HG02840 (cell line): ENCODE data around the gene ECM2.

ENCODE experiments used
- ATAC-seq: cut with Tn5 transposase; IDR thresholded peaks from one replicate; pipeline ENCODE4 v1.9.1; 2021; ENCODE audit warnings: mild to moderate bottlenecking, moderate library complexity, moderate number of reproducible peaks; ENCODE audit not compliant: unreplicated experiment, low FRiP score

Gene ECM2

DNA sequence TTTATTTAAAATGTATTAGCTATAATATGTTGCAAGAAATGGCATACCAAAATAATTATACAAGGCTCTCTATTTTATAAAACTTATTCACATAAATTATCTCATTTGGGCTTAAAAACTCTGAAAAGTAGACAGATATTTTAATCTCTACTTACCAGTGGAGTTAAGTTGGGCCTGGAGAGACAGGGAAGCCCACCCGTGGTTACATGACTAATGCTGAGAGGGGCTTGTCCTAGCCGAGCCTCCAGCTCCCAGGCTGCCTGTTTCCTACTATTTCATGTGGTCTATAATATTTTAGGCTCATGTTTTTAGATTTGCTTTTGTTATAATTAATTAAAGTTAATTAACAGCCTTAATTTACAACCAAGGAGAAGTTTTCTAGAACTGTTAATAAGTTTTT lies 32.6 kb downstream of the ECM2 start:
- no peak for ATAC-seq

DNA sequence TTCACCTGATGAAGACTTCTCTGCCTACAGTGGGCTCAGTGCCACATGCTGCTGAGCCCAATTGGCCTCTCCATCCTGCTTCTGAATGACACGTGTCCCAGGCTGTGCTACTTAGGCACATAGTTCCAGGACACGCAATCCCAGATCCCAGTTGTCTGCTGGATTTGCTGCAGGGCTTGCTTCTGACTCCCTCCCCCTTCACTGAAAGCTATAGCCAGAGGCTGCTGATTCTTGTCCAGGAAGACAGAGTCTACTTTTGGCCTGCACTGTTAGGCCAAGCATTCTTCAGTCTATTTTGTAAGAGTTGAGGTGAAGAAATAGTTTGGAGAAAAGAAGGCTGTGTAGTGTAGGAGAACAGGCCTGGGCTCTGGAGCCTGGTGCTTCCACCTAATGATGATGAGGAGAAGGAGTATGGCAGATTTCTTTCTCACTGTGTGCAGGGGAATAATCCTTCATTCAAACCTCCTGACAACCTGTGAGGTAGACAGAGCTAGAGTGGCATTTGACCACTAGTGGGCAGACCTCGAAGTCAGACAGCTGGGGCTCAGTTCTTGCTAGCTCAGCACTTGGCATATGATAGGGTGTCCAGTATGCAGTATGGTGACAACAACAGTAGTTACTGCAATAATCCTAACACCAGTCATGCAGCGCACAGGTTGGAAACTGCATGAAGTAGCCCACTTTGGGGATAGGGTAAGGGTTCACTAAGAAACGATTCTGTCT lies 34.0 kb downstream of the ECM2 start:
- no peak for ATAC-seq

DNA sequence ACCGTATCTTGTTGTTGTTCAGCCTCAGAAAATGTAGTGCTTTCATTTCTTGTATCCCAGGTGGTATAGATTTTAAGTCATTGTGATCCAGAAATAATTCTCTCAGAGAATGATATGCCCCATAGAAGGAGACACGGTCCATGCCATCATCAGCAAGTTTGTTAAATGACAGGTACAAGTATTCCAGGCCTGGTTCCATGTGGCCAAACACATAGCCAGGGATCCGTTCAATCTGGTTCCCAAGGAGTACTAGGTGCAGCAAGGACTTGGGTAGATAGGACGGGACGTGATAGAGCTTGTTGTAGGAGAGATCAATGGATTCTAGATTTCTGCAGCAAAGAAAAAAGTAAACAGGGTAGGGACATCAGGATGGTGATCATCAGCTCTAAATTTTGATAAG lies 35.1 kb downstream of the ECM2 start:
- ATAC-seq, result no peak

DNA sequence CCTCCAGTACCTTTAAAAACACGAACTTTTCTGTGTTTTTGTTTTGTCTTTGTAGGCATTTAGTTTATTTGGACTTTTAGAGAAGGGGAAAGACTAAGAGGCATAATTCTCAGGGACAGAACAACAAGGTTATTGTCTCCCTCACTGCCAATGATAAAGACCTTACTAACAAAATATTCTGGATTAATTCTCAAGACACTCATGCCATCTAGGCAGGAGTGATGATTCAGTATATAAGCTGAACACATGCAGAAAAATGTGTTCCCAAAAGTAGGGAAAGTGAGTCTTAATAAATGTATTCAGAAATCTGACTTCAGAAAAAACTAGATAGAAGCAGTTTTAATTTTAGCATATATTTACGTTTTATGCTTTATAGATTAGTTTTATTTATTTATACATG lies 36.1 kb downstream of the ECM2 start:
- ATAC-seq, result no peak

DNA sequence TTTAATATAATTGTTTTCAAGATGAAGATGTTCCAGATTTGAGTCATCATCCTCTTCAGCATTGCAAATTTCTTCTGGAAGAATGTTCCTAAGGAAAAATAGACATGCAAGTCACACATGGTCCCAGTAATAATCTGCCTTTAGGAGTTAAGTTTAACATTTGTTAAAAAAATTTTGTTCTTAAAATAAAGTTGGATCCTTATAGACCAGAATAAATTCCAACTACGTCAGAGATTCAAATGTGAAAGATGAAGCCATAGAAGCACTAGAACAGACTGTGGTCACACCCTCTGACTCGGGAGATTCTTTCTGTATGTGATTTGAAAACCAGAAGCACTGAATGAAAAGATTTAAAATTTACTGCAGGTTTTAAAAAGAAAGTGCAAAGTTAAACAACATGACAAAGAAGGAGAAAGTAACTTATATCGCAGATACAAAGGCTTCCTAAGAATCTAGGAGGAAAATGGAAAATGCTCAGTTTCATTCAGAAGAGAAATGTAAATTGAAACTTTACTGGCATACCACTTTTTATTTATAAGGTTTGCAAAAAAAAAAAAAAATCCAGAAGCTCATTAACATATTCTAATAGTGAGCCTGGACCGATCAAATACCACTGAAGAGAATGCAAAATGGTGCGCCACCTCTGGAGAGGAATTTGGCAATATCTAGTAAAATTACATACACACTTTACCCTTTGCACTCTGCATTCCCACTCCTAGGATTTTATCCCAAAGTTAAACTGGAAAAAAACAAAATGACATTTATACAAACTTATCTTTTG lies 39.2 kb downstream of the ECM2 start:
- ATAC-seq, result no peak

DNA sequence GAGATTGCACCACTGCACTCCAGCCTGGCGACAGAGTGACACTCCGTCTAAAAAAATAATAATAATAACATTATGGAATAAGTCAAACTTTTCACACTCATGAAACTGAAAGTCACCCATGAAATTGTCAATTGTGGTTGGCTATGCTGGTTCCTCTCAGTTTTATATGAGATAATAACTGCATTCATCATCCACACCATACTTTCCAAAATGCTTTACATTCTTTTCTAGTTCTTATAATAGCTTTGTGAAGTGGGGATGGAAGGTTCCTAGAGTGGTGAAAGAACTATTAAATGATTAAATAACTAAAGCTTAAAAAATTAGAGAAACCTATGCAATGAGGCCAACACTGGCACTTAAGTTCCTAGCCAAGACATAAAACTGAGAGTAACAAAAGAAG lies 40.9 kb downstream of the ECM2 start:
- ATAC-seq, result no peak

DNA sequence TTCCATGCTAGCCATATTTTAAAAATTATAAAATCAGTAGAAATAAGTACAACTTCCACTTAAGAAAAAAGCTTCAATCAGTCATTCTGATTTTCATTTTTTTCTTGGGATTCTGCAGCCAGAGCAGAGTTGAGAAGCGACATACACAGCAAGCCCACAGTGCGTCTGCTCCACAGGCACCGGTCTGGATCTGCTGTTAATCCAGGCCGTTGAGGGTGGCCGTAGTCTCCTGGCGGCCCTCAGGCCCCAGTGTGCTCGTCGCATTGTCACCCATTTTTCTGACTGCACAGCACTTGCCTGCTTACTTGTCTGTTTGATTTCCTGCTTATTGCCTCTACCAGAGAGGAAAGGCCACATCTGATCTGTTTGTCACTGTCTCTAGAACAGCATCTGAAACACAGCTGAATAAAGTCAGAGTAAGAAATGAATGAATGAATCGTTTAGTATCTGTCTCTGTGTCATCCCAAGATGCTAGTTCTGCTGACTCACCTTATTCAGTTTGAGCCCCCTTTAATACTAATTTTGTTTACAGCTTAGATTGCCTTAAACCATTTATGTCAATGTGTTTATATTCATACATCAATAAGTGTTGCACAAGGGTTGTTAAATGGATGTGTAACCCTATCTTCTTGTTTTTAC lies 41.9 kb downstream of the ECM2 start:
- ATAC-seq, result no peak

DNA sequence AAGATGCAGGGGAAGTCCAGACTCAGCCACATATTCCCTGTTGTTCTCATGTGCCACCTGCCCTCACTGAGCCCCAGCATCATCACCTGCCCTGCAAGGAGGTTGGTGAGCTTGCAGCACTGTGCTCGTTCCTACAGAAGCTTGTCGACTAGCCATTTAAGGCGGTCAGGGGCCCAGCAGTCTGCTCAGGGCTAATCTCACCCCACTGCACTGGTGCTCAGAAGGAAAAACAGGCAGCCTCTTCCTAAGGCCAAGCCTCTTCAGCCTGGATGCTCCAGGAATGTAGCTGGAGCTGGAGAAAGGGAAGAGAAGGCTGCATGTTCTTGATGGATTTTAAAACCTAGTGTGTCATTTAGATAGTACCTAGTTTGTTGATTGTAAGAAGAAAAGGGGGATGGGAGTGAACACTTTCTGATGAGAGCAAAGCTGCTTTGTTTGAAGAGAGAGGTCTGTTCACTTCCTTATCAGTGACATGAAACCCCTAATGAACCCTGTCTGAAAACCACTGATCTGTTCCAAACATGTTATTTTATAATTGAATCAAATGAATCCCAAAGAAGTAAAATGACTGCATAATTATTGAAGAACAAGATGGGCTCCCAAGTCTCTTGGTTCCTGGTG lies 42.9 kb downstream of the ECM2 start:
- ATAC-seq, result no peak

DNA sequence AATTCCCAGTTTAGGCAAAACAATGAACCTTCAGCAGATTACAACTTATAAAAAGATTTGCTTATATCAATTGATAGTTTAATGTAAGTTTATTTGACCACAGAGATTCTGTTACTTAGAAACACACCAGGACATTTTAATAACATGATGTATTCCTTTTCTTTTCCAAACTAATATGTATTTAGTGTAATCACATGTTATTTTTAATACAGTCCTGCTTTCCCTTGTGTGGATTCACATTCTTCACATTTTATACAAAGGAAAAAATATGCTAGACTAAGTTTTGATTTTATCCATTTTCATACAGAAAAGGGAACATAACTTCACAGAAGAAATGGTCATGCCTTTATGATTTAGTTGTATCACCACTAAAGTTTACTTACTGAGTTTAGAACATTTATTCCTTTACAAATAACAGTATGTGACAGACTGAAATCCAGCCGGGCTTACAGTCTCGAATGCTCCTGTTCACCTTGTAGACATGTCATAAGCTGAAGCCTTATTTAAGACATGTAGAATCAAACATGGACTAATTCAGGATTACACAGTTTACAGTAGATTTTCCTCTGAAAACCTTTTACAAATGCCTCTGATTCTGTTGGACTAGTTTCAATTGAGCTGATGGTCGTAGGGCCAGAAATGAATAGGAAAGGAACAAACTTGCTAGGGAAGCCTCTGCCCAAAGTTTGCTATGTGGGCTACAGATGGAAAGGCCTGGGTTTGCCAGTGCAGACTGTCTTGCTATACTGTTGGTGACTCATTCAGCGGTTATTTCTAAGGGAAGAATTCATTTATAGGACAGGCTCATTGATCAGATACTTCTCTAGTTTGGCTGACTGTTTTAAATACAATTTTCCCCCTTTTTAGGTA lies 46.9 kb downstream of the ECM2 start:
- ATAC-seq, result no peak

DNA sequence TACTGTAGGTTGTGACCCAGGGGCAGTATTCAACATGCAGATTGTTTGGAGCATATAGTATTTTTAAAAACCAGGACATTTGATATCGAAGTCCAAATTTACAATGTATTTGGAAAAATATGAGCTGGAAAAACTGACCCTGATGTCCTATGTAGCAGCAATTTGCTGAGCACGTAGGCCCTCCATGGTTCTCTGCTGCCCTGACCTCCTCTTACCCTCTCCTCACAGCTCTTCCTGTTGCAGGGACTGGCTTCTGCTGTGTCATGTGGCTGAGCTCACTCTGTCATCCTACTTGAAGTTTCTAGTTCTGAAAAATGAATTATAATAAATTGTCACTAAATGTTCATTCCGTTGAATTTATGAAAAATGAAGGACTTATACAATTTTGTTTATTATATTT lies 49.4 kb downstream of the ECM2 start:
- no peak for ATAC-seq

DNA sequence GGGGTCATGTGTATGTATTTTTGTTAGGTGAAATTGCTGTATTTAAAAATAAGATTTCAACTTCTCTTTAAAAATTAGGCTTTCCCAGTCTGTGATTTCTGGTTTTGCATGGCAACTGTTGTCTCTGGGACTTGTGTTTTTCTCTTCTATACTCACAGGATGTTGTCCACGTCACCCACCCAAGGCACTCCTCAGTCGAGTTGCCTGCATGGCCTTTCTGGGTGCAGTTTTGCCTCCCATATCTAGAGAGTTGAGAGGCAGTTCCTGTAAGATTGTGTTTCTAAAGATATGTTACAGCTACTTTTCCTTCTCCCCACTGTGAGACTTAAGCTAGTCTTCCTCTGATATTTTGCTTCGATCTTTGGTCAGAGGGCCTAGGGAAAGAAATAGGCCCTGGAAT lies 51.2 kb downstream of the ECM2 start:
- no peak for ATAC-seq

DNA sequence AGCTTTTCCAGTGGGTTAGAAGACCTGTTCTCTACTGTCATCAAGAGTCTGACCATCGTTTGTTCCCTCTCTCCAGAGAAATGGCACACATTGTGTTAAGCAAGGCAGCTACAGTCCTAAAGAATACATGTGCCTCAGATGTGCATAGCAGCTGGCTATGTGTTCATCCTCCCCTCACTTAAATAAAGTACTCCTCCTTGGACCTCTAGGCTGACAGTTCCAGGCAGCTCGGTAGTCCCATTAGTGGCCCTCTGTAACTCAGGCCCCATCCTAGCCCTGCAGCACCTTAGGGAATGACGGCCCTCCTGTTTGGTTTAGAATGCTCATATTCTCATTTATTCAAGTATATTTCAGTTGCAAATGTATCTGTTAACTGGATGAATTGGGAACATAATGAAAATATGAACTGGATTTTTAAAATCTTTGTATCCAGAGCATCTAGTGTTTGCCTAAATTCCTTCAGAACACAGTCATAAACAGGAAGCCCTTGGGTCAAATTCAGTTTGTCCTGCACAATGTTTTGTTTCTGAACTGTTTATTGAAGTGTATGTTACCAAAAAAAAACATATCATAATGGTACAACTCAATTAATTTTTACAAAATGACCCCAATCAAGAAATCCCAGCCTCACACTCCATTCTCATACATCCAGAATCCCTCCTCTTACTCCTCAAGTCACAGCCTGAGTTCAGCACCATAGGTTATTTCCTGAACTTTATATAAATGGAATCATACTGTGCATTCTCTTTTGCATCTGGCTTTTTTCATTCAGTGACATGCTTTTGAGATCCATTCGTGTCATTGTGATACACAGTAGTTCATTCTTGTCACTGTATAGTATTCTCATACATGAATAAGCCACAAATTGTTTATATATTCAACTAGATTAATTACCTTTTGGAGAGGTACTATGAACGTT lies 51.9 kb downstream of the ECM2 start:
- no peak for ATAC-seq

DNA sequence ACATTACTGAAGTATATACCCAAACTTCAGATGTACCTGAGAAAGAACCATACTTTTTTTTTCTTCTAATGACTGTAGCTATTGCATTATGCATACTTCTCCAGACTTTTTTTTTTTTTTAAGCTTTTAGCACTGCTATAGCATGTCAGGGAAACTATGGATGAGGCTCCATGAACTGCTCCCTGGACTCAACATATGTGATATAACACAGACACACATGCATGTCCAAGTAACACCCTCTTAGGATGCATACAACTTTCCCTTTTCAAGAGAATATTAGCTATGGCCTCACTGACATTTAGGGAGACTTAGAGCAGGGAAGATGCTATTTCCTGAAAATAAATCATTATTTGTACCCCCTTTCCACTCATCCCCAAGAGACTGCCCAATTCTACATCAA lies 53.0 kb downstream of the ECM2 start:
- no peak for ATAC-seq

DNA sequence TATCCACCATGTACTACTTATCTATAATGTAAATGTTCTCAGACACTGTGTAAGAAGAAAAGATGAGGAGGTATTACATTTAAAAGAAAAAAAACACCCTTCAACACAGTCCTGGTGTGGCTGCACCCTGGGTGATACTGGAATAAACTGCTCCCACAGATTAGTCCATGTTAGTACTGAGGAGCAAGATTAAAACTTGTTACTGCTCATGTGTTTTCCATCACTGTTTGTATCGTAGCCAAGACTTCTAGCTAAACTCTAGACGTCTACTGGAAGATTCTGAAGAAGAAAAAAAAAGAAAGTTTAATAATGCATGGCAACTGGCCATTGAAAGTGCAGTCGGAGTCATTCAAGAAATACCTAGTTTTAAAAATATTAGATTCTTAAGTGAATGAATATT lies 53.5 kb downstream of the ECM2 start, which contains the start of gene ASPN:
Gene ASPN (minus strand): TSS at position 178 of the 400 bp plus-strand sequence.
- ATAC-seq, result no peak

DNA sequence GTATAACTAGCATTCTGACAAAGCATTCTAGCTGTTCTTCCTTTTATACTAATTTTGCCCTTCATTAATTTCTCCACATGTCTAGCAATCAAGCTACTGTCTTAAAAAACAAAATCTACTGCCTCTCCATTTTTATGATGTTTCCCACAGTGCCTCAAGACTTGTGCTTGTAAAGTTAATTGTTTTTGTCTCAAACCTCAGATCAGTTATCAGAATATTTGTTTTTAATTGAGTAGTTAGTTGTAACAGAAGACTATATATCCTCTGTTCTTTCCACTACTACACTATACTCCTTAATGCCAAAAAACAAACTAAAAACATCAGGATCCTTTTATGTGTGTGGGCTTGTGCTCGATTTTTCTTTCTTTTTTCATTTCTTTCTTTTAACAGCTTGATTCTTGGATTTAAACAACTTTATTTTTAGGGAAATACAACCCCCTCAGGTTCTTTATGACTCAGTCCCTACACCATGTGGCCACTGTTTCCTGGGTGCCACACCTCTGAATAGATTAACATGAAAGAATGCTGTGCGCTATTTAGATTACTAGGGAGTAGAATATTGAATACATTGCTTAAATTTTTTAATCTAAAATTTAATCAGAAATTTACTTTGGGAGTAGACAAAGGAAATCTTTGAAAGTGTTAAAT lies 54.7 kb downstream of the ECM2 start:
- no peak for ATAC-seq

DNA sequence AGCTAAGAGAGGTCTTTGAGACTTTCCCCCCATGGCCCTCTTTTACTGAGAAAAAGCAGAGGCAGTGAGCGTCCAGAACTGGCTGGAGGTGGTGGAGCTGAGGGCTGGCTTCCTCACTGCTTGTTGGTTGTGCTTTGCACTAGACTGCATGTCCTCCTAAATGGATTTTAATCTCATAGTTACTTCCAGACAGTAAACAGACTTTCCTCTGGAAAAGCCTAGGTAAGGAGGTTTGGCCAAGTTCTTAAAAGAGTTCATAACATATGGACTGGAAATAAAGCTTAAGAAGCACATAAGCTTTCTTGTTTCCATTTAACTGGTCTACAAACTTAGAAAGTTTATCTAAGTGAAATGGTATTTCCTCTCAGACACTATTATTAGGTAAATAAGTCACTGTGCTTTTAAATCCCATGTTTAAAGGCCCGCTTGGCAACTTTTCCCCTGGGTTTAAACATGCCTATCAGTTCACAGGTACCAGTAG lies 55.5 kb downstream of the ECM2 start:
- ATAC-seq, result no peak

DNA sequence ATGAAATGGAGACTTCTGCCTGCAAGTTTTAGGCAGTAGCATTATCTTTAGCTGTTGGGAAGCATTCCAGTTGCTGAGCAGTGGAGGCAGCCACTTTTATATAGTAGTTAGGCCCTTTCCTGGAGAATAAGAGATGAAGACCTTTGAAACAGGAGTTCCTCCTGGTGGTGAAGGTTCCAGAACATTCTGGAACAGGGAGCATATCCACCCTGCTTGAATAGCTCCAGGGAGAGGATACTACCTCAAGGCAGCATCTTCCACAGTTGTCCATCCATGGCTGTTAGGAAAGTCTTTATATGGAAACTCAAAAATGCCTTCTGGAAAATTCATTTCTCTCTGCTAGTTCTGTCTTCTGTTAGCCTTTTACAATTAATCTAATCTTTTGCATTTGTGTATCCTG lies 56.4 kb downstream of the ECM2 start:
- no peak for ATAC-seq

DNA sequence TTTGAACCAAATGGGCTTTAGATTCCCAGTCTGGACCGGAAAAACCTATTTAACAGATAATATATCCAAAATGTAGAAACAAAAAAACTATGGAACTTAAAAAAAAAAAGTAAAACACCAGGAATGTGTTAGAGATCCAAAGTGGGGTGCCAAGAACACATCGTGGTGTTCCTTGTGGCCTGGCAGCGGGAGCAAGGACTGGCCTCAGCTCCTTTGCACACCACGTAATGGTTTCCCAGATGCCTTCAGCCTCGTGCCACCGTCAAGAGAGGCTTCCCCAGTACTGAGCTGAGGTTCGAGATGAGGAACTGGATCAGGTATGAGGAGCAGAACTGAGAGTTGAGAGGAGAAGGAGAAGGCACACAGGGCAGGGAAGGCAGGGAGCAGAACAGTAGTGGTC lies 57.0 kb downstream of the ECM2 start:
- ATAC-seq, result no peak

DNA sequence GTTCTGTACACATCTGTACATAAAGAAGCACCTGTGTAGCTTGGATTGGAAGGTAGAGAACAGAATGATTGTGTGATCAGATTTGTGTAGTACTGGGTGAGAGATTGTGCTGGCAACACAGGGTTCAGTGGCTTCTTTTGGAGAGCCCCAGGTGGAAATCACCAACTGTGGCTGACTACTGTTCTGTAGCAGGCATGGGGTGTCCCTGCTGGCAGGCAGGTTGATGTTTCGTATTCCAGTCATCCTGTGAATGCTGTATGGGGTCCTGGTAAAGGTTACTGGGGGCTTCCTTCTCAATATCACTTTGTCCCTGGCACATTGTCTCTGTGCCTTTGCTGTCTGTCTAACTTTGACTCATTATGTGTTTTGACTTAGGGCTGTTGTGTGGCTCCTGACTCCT lies 58.8 kb downstream of the ECM2 start:
- ATAC-seq, result no peak
